SK-N-SH treated with all-trans-retinoic acid at 6 μM for 48 hours (cell line): ENCODE results near the gene QSOX2.

Experiments
- GLIS3 ChIP-seq: fragments of 250-450 bp; sonication (Bioruptor Pico); IDR thresholded peaks from 2 replicates; pipeline ENCODE4 v1.5.0; 2020; ENCODE audit warnings: mild to moderate bottlenecking, moderate library complexity
- SNAI2 ChIP-seq: fragments of 250-450 bp; sonication (Bioruptor Pico); IDR thresholded peaks from 2 replicates; pipeline ENCODE4 v1.5.0; 2020; ENCODE audit warnings: mild to moderate bottlenecking, moderate library complexity
- ZNF565 ChIP-seq: fragments of 450-650 bp; formaldehyde crosslinking; conservative IDR thresholded peaks from 2 replicates; pipeline ENCODE4 v1.5.0; 2020; ENCODE audit warnings: low read depth, mild to moderate bottlenecking, moderate library complexity
- TF ChIP-seq, protein P1 (sequence below): fragments of 250-450 bp; sonication (Bioruptor Pico); IDR thresholded peaks from 2 replicates; pipeline ENCODE4 v1.5.1; 2020; ENCODE audit warnings: low read depth, mild to moderate bottlenecking, moderate library complexity

DNA sequence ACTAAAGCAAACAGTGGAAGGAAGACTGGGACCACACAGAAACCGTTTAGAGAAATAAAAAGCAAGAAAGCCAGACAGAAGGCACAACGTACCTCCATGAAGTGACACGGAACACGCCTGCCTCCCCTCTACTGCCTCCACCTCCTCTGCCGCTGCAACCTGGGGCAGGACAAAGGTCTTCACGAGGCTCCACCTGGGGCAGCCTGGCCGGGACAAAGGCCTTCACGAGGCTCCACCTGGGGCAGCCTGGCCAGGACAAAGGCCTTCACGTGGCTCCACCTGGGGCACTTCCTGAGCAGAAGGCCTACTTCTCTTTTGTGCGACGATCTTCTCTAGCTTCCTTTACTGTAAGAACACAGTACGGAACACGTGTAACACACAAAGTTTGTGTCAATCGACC lies 11.7 kb downstream of the QSOX2 start:
- TF ChIP-seq GLIS3 (no peak), SNAI2 (no peak), ZNF565 (CRISPR knock-in tag) (no peak)
- TF ChIP-seq, protein P1, sequence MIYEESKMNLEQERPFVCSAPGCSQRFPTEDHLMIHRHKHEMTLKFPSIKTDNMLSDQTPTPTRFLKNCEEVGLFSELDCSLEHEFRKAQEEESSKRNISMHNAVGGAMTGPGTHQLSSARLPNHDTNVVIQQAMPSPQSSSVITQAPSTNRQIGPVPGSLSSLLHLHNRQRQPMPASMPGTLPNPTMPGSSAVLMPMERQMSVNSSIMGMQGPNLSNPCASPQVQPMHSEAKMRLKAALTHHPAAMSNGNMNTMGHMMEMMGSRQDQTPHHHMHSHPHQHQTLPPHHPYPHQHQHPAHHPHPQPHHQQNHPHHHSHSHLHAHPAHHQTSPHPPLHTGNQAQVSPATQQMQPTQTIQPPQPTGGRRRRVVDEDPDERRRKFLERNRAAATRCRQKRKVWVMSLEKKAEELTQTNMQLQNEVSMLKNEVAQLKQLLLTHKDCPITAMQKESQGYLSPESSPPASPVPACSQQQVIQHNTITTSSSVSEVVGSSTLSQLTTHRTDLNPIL (CRISPR knock-in tag), result no peak
